ENCODE results near the gene MRPL45. TPM values are rescaled to one million over a fixed set of nuclear protein-coding genes. Genes with fewer than 3 reads are reported as not detected.
A peak's percentile ranks its signal among the peaks of the same experiment; 100 is the strongest.

MRPL45 gene
- total and polyA plus RNA-seq, 10 of the 15 experiments (the other 5 are each of a cell fraction or from before 2014, with no cell fraction given), result 37.5 to 128 (median 59.6) TPM

- TF ChIP-seq JUNB (IDR thresholded peaks at IDR 0.05) (no peak), REST (IDR thresholded peaks at IDR 0.05; ENCODE audit: low read depth, low read length) (no peak), SUZ12 (IDR thresholded peaks at IDR 0.05; ENCODE audit: unreplicated experiment) (no peak), MEF2A (IDR thresholded peaks at IDR 0.05; ENCODE audit: insufficient read depth, low read depth, low read length) (no peak), FOXM1 (IDR thresholded peaks at IDR 0.05; ENCODE audit: low read depth, low read length) (no peak)
- TF ChIP-seq, protein P1, sequence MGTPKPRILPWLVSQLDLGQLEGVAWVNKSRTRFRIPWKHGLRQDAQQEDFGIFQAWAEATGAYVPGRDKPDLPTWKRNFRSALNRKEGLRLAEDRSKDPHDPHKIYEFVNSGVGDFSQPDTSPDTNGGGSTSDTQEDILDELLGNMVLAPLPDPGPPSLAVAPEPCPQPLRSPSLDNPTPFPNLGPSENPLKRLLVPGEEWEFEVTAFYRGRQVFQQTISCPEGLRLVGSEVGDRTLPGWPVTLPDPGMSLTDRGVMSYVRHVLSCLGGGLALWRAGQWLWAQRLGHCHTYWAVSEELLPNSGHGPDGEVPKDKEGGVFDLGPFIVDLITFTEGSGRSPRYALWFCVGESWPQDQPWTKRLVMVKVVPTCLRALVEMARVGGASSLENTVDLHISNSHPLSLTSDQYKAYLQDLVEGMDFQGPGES (IDR thresholded peaks at IDR 0.05), result no peak
Measured at GRCh38 chr17:38343608-38344419, 46.8 kb downstream of the MRPL45 start, which contains the start of gene GPR179 (continued).

DNA sequence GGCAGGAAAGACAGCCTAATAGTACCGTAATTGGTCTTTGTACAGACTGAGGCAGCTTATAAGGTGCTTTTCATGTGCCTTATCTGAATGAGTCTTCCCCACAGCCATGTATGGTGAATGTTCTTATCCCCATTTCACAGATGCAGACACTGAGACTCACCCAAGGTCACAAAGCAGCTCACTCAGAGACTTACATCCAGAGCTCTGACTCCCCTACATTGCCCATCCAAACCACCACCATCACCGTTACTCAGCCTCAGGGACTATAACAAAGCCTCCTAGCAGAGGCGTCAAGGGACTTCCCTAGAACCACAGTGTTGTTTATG lies 47.4 kb downstream of the MRPL45 start:
- POLR2A ChIA-PET, result interaction anchor here (1.1 kb wide), 1 partner anchor 10 kb away, joined by 3 read pairs; no protein-coding TSS in a partner anchor
- Histone ChIP-seq H3K79me2 (ENCODE audit: control insufficient read depth, insufficient read depth, low read length) (no peaks in the 10 kb centered on the region), H4K20me1 (ENCODE audit: control insufficient read depth, insufficient read depth) (no peaks in the 10 kb centered on the region), H2AFZ (ENCODE audit: control insufficient read depth, low read depth, low read length) (no peak overlapping the region), H3K36me3 (ENCODE audit: control insufficient read depth in 2 of 2, insufficient read depth in 2 of 2, low read length in 1 of 2) (no peaks in the 10 kb centered on the region), H3K9me3 (replicated peaks; ENCODE audit: control insufficient read depth, insufficient read depth, low read length) (no peaks in the 10 kb centered on the region), H3K9ac (ENCODE audit: control insufficient read depth, insufficient read depth, low read length) (no peak overlapping the region), H3K27ac (ENCODE audit: control insufficient read depth, insufficient read depth) (no peak overlapping the region), H3K4me3 (no peak overlapping the region), H3K27me3 (replicated peaks in 1 of 2; ENCODE audit: control insufficient read depth in 2 of 2, insufficient read depth in 2 of 2, low read length in 1 of 2) (no peaks in the 10 kb centered on the region; a peak in 1 of 4 replicates), H3K4me2 (ENCODE audit: control insufficient read depth, insufficient read depth) (no peak overlapping the region), H3K4me1 (ENCODE audit: control insufficient read depth, insufficient read depth, low read length) (no peaks in the 10 kb centered on the region)
- FAIRE-seq (no peak), ATAC-seq (peak; percentile 9; the same call in 1 of the 3 replicates), DNase-seq (ENCODE audit: low read depth, low spot score) (no peak)
- BruUV-seq (replicated peaks), result no TSS peak
- CTCF ChIA-PET, result interaction anchor here (0.9 to 1.7 kb wide), 3 partner anchors 11 to 324 kb away, joined by 3 to 5 read pairs (median 5); no protein-coding TSS in a partner anchor
- in situ Hi-C loops (cut with MboI), result loop anchor here (10.0 kb wide), 1 partner anchor 130 kb away; no protein-coding TSS in a partner anchor
- intact Hi-C loops (cut with micrococcal nuclease; ENCODE audit: unreplicated experiment), result no loop called here
- RAD21 ChIA-PET (ENCODE audit: unreplicated experiment), result no interaction called here
- 31% methylated on average over 3 of the region's 3 CpGs for WGBS (ENCODE audit: insufficient coverage, insufficient replicate concordance, low lambda C conversion rate, missing lambda C conversion rate)
- SMC1A ChIA-PET (ENCODE audit: uncharacterized antibody, unreplicated experiment), result interaction anchor here (1.0 kb wide), 1 partner anchor 70 kb away, joined by 3 read pairs; no protein-coding TSS in a partner anchor
- TF ChIP-seq ZNF622 (IDR thresholded peaks at IDR 0.05), result no peak
- no peak for TF ChIP-seq ZSCAN29 (IDR thresholded peaks at IDR 0.05)
- TF ChIP-seq NR2C2 (IDR thresholded peaks at IDR 0.05; ENCODE audit: borderline replicate concordance, control insufficient read depth, insufficient read length, low read depth), result no peak
- no peak for TF ChIP-seq ZNF24 (IDR thresholded peaks at IDR 0.05)
- no peak for TF ChIP-seq BRCA1 (IDR thresholded peaks at IDR 0.05; ENCODE audit: low read depth, low read length)
- no peak for TF ChIP-seq ZNF384 (IDR thresholded peaks at IDR 0.05; ENCODE audit: borderline replicate concordance, low read depth, low read length)
- TF ChIP-seq RBBP5 (conservative IDR thresholded peaks at IDR 0.05), result no peak
- TF ChIP-seq SMARCA5 (IDR thresholded peaks at IDR 0.05), result no peak
- TF ChIP-seq NFYA (IDR thresholded peaks at IDR 0.05; ENCODE audit: borderline replicate concordance, low read depth, low read length), result no peak
- TF ChIP-seq FOS (IDR thresholded peaks at IDR 0.05; ENCODE audit: borderline replicate concordance, extremely low read depth, insufficient read length), result no peak
- TF ChIP-seq, protein P2, sequence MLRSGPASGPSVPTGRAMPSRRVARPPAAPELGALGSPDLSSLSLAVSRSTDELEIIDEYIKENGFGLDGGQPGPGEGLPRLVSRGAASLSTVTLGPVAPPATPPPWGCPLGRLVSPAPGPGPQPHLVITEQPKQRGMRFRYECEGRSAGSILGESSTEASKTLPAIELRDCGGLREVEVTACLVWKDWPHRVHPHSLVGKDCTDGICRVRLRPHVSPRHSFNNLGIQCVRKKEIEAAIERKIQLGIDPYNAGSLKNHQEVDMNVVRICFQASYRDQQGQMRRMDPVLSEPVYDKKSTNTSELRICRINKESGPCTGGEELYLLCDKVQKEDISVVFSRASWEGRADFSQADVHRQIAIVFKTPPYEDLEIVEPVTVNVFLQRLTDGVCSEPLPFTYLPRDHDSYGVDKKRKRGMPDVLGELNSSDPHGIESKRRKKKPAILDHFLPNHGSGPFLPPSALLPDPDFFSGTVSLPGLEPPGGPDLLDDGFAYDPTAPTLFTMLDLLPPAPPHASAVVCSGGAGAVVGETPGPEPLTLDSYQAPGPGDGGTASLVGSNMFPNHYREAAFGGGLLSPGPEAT (IDR thresholded peaks at IDR 0.05; ENCODE audit: low read depth), result no peak

All from GM12878 (cell line).